GM23248 (cell line): Measurements from ENCODE around the gene RASA3. TPM values are rescaled to one million over a fixed set of nuclear protein-coding genes. Genes with fewer than 3 reads are reported as not detected.

Source experiments
- DNase-seq: peaks from one replicate; pipeline ENCODE4 v3.0.0-alpha.2; 2015
- H2AFZ ChIP-seq: fragments of 200-600 bp; sonication (generic); 2 replicates; pipeline ENCODE4 v1.6.1; 2016; ENCODE audit warnings: antibody characterized with exemption
- H3F3A ChIP-seq: fragments of 200-600 bp; sonication (generic); 2 replicates; pipeline ENCODE4 v1.6.1; 2016; ENCODE audit warnings: mild to moderate bottlenecking, antibody characterized with exemption, mixed run types; ENCODE audit not compliant: insufficient read depth
- H3K27ac ChIP-seq: fragments of 200-600 bp; sonication (generic); 2 replicates; pipeline ENCODE4 v1.5.1; 2016; ENCODE audit warnings: mild to moderate bottlenecking
- H3K27me3 ChIP-seq: fragments of 200-600 bp; sonication (generic); replicated peaks from 2 replicates; pipeline ENCODE4 v1.6.1; 2016; ENCODE audit warnings: mild to moderate bottlenecking; ENCODE audit not compliant: insufficient read depth
- H3K36me3 ChIP-seq: fragments of 200-600 bp; sonication (generic); 2 replicates; pipeline ENCODE4 v1.6.1; 2016; ENCODE audit warnings: low read depth, mild to moderate bottlenecking
- H3K4me1 ChIP-seq: fragments of 200-600 bp; sonication (generic); 2 replicates; pipeline ENCODE4 v1.6.1; 2016; ENCODE audit warnings: mild to moderate bottlenecking; ENCODE audit not compliant: insufficient read depth
- H3K4me2 ChIP-seq: fragments of 200-600 bp; sonication (generic); one replicate; pipeline ENCODE4 v1.6.1; 2016; ENCODE audit warnings: mild to moderate bottlenecking; ENCODE audit not compliant: unreplicated experiment
- H3K4me3 ChIP-seq: fragments of 200-600 bp; sonication (generic); 2 replicates; pipeline ENCODE4 v1.5.1; 2016; ENCODE audit warnings: mild to moderate bottlenecking
- H3K79me2 ChIP-seq: fragments of 200-600 bp; sonication (generic); 2 replicates; pipeline ENCODE4 v1.6.1; 2016; ENCODE audit warnings: mild to moderate bottlenecking; ENCODE audit not compliant: insufficient read depth
- H3K9ac ChIP-seq: fragments of 200-600 bp; sonication (generic); 2 replicates; pipeline ENCODE4 v1.6.1; 2016; ENCODE audit warnings: mild to moderate bottlenecking
- H3K9me2 ChIP-seq: fragments of 200-600 bp; sonication (generic); 2 replicates; pipeline ENCODE4 v1.6.1; 2016; ENCODE audit warnings: mixed run types, mild to moderate bottlenecking, moderate library complexity; ENCODE audit not compliant: insufficient read depth
- H3K9me3 ChIP-seq: fragments of 200-600 bp; sonication (generic); one replicate; pipeline ENCODE4 v1.6.1; 2017; ENCODE audit warnings: low read depth
- H4K20me1 ChIP-seq: fragments of 200-600 bp; sonication (generic); 2 replicates; pipeline ENCODE4 v1.6.0; 2016; ENCODE audit not compliant: insufficient read depth
- EZH2 ChIP-seq: fragments of 200-600 bp; sonication (generic); IDR thresholded peaks from 2 replicates; pipeline ENCODE4 v1.6.1; 2018; ENCODE audit warnings: antibody characterized with exemption, mild to moderate bottlenecking; ENCODE audit not compliant: insufficient read depth, poor library complexity, severe bottlenecking
- EZH2phosphoT487 ChIP-seq: fragments of 200-600 bp; sonication (generic); IDR thresholded peaks from 2 replicates; pipeline ENCODE4 v1.6.1; 2018; ENCODE audit warnings: antibody characterized with exemption, moderate library complexity, mild to moderate bottlenecking, low read depth; ENCODE audit not compliant: insufficient read depth
- WGBS, 2 experiments: methylation state at CpG; one replicate each; pipeline ENCODE4 v1.1.6; 2015 to 2017; ENCODE audit warnings: low lambda C conversion rate in 2 of 2, low coverage in 1 of 2; ENCODE audit errors: missing lambda C conversion rate in 2 of 2; 5-methylcytosine and 5-hydroxymethylcytosine counted together
- in situ Hi-C: fragments of 300-500 bp; cut with MboI; formaldehyde crosslinking; loops from 2 replicates; pipeline ENCODE4 v1.15.0; 2020
- polyA plus RNA-seq: library from polyadenylated mRNA; unstranded; fragments of >200 nt; fragmentation: Nextera tagmentation; extraction: Ambion mirVana; gene quantifications from 2 replicates; pipeline ENCODE4 v1.2.1, GENCODE V29; 2016
- total RNA-seq: library from RNA; depleted of rRNA; stranded (reverse); fragments of >200 nt; shearing (Covaris generic); gene quantifications from 2 replicates; pipeline ENCODE4 v1.2.3, GENCODE V29; 2014

RASA3 gene
- total and polyA plus RNA-seq, 2 experiments from 2014 or later, result 34.3 to 36.7 TPM

- 80 to 83% methylated on average over 19 to 20 of the region's 20 CpGs for WGBS, 2 experiments
- in situ Hi-C loops, result no loop called here
- Histone ChIP-seq H3K4me2 (no peak overlapping the region), H3K9ac (no peak overlapping the region), H4K20me1 (no peaks in the 10 kb centered on the region), H2AFZ (no peak overlapping the region), H3F3A (no peaks in the 10 kb centered on the region), H3K4me3 (no peak overlapping the region), H3K36me3 (peaks cover 17% of the 10 kb centered on the region; the same call in 1 of the 2 replicates), H3K9me2 (no peaks in the 10 kb centered on the region), H3K27me3 (no peaks in the 10 kb centered on the region), H3K27ac (no peak overlapping the region), H3K4me1 (0 out of 2 replicates have a peak, but pooled peaks cover 3% of the 10 kb centered on the region), H3K9me3 (no peaks in the 10 kb centered on the region), H3K79me2 (no peaks in the 10 kb centered on the region)
- TF ChIP-seq EZH2 (no peak), EZH2phosphoT487 (no peak)
- DNase-seq, result no peak
Observed at GRCh38 chr13:114018461-114019055, 113.9 kb downstream of the RASA3 start.

DNA sequence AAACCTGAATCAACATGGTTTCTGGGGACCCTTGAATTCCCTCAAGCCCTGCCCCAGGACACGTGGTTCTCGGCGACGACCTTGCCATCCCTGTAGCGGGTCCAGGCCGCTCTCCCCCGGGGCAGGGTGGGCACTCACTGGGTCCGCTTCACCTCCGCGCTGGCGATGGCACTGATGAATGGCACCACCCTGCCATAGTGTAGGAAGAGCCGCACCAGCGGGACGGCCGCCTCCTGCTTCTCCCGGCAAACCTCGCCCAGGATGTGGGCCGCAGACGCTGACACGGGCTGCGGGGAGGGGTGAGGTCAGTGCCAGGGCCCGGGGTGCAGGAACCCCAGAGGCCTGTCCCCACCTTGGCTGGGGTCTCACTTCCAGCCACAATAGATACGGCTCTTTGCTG, 114.5 kb downstream of the RASA3 start:
- Histone ChIP-seq H3K9me2 (no peaks in the 10 kb centered on the region), H4K20me1 (no peaks in the 10 kb centered on the region), H3K4me3 (no peak overlapping the region), H3K9ac (no peak overlapping the region), H3K27ac (no peak overlapping the region), H3K27me3 (no peaks in the 10 kb centered on the region), H3K36me3 (peaks cover 17% of the 10 kb centered on the region; the same call in 1 of the 2 replicates), H3K79me2 (no peaks in the 10 kb centered on the region), H3K4me1 (0 out of 2 replicates have a peak, but pooled peaks cover 3% of the 10 kb centered on the region), H2AFZ (no peak overlapping the region), H3K4me2 (no peak overlapping the region), H3F3A (no peaks in the 10 kb centered on the region), H3K9me3 (no peaks in the 10 kb centered on the region)
- TF ChIP-seq EZH2phosphoT487 (no peak), EZH2 (no peak)
- 96 to 97% methylated on average over 20 to 23 of the region's 23 CpGs for WGBS, 2 experiments
- in situ Hi-C loops, result no loop called here
- DNase-seq, result no peak

DNA sequence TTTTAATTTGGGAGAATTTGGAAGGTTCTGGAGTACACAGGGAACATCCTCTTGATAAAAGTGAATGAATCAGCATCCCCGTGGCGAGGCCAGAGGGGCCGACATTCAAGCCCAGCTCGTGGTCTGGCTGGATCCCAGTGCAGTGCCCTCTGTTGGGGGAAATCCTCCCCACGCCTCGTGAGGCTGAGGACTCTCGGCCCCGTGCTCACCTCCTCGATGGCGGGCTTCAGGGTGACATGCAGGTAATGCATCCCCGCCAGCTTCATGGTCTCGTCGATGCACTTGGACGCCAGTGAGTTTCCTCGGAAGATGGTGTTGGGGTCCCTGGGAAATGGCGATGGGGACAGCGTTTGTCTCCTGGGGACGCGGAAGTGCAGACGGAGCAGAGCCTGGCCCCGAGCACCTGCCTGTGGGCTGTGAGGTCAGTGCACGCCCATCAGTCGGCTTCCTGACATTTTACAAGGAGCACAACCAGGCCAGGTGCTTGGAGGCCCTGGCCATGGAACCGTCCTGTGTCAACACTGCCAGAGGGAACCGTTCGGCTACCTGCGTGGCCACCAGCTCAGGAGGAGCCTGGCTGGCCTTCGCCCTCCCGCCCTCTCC, 115.3 kb downstream of the RASA3 start:
- TF ChIP-seq EZH2phosphoT487 (no peak), EZH2 (no peak)
- peaks cover 17% of the 10 kb centered on the region; the same call in 1 of the 2 replicates for H3K36me3 ChIP-seq
- H4K20me1 ChIP-seq, result no peaks in the 10 kb centered on the region
- H3K27ac ChIP-seq, result no peak overlapping the region
- no peaks in the 10 kb centered on the region for H3K9me3 ChIP-seq
- in situ Hi-C loops, result no loop called here
- no peak overlapping the region for H3K4me2 ChIP-seq
- no peaks in the 10 kb centered on the region for H3K79me2 ChIP-seq
- H3F3A ChIP-seq, result no peaks in the 10 kb centered on the region
- H3K9me2 ChIP-seq, result no peaks in the 10 kb centered on the region
- H2AFZ ChIP-seq, result no peak overlapping the region
- H3K9ac ChIP-seq, result no peak overlapping the region
- no peak overlapping the region for H3K4me3 ChIP-seq
- 0 out of 2 replicates have a peak, but pooled peaks cover 3% of the 10 kb centered on the region for H3K4me1 ChIP-seq
- H3K27me3 ChIP-seq, result no peaks in the 10 kb centered on the region
- 88% methylated on average over 27 to 29 of the region's 29 CpGs for WGBS, 2 experiments
- DNase-seq, result peak; percentile 47

DNA sequence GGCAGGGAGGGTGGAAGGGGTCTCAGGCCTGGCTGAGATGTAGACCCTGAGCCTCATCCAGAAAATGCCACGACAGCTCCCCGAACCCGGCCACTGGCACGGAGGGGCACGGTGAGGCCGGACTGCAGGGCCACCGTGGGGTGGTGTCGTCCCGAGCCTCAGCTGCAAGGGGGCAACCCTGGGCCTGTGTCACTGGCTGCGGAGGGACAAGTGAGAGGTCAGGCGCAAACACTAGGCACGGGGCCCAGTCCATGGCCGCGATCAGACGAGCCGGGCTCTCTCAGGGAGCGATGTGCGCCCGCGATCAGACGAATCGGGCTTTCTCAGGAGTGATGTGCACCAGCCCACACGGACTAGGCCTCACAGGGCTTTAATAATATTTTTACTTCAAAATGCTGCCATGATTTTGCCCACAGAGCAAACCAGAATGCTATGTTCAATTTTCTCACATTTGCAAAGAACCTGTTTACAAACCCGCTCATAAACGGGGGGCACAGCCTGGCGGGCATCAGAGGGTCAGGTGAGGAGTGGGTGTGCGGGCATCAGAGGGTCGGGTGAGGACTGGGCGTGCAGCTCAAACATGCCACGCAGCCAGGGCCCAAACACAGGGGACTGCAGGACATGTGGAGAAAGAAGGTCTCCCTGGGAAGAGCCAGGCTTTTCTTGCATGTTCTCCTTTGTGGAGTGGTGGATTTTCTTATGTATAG, 115.9 kb downstream of the RASA3 start:
- no peaks in the 10 kb centered on the region for H3F3A ChIP-seq
- no peaks in the 10 kb centered on the region for H3K9me2 ChIP-seq
- no peak overlapping the region for H2AFZ ChIP-seq
- no peak overlapping the region for H3K4me2 ChIP-seq
- H3K9ac ChIP-seq, result no peak overlapping the region
- 0 out of 2 replicates have a peak, but pooled peaks cover 3% of the 10 kb centered on the region for H3K4me1 ChIP-seq
- H3K4me3 ChIP-seq, result no peak overlapping the region
- in situ Hi-C loops, result no loop called here
- WGBS, 2 experiments, result 96 to 97% methylated on average over 24 to 30 of the region's 30 CpGs
- no peak for DNase-seq
- H3K27me3 ChIP-seq, result no peaks in the 10 kb centered on the region
- H3K27ac ChIP-seq, result no peak overlapping the region
- H3K79me2 ChIP-seq, result no peaks in the 10 kb centered on the region
- H3K9me3 ChIP-seq, result no peaks in the 10 kb centered on the region
- no peak for TF ChIP-seq EZH2
- TF ChIP-seq EZH2phosphoT487, result no peak
- peaks cover 17% of the 10 kb centered on the region; the same call in 1 of the 2 replicates for H3K36me3 ChIP-seq
- no peaks in the 10 kb centered on the region for H4K20me1 ChIP-seq
